Measurements from ENCODE around the gene LMX1A. TPM values are rescaled to one million over a fixed set of nuclear protein-coding genes. Genes with fewer than 3 reads are reported as not detected.

LMX1A gene
- total and polyA plus RNA-seq, 12 donors = 0.08 TPM; not detected in 11

- DNase-seq = no peak
- Histone ChIP-seq H3K27me3 (no peaks in the 10 kb centered on the region), H3K4me3 (no peak overlapping the region), H3K36me3 (replicated peaks in 1 of 2) (no peaks in the 10 kb centered on the region), H3K9me3 (replicated peaks in 1 of 3) (no peaks in the 10 kb centered on the region), H3K27ac (no peak overlapping the region), H3K4me1 (replicated peaks in 1 of 2) (no peaks in the 10 kb centered on the region)
- 73 to 84% (median 75%) methylated on average over 4 to 5 of the region's 5 CpGs for WGBS, 4 donors
- TF ChIP-seq CTCF (IDR thresholded peaks at IDR 0.05) = no peak
- no peak for TF ChIP-seq POLR2A (IDR thresholded peaks at IDR 0.05)
- intact Hi-C loops (cut with DNase I) = no loop called here
Observed at GRCh38 chr1:165222580-165222979, 133.9 kb downstream of the LMX1A start.

GRCh38 chr1:165218731-165219130 is 137.8 kb downstream of the LMX1A start:
- no peak overlapping the region for H3K4me3 ChIP-seq
- no peak for DNase-seq
- H3K9me3 ChIP-seq (replicated peaks in 1 of 3) = no peaks in the 10 kb centered on the region
- no peak for TF ChIP-seq POLR2A (IDR thresholded peaks at IDR 0.05)
- TF ChIP-seq CTCF (IDR thresholded peaks at IDR 0.05) = no peak
- no peaks in the 10 kb centered on the region for H3K27me3 ChIP-seq
- intact Hi-C loops (cut with DNase I) = no loop called here
- H3K36me3 ChIP-seq (replicated peaks in 1 of 2) = no peaks in the 10 kb centered on the region
- no peak overlapping the region for H3K27ac ChIP-seq
- 17 to 27% (median 20%) methylated on average over 6 of the region's 6 CpGs for WGBS, 4 donors
- H3K4me1 ChIP-seq (replicated peaks in 1 of 2) = no peaks in the 10 kb centered on the region

GRCh38 chr1:165217958-165218357 is 138.6 kb downstream of the LMX1A start:
- 12 to 27% (median 20%) methylated on average over 1 of the region's 1 CpG for WGBS, 4 donors

GRCh38 chr1:165216254-165216653 is 140.3 kb downstream of the LMX1A start:
- Histone ChIP-seq H3K9me3 (replicated peaks in 1 of 3) (no peaks in the 10 kb centered on the region), H3K4me3 (no peak overlapping the region), H3K27ac (no peak overlapping the region), H3K36me3 (replicated peaks in 1 of 2) (no peaks in the 10 kb centered on the region), H3K27me3 (no peaks in the 10 kb centered on the region), H3K4me1 (replicated peaks in 1 of 2) (no peaks in the 10 kb centered on the region)
- intact Hi-C loops (cut with DNase I) = no loop called here
- no peak for TF ChIP-seq CTCF (IDR thresholded peaks at IDR 0.05)
- TF ChIP-seq POLR2A (IDR thresholded peaks at IDR 0.05) = no peak
- no peak for DNase-seq

More at GRCh38 chr1:165217958-165218357, 138.6 kb downstream of the LMX1A start:
- intact Hi-C loops (cut with DNase I) = no loop called here
- TF ChIP-seq POLR2A (IDR thresholded peaks at IDR 0.05) (no peak), CTCF (IDR thresholded peaks at IDR 0.05) (no peak)
- Histone ChIP-seq H3K36me3 (replicated peaks in 1 of 2) (no peaks in the 10 kb centered on the region), H3K4me3 (no peak overlapping the region), H3K27ac (no peak overlapping the region), H3K4me1 (replicated peaks in 1 of 2) (no peaks in the 10 kb centered on the region), H3K9me3 (replicated peaks in 1 of 3) (no peaks in the 10 kb centered on the region), H3K27me3 (no peaks in the 10 kb centered on the region)
- no peak for DNase-seq

All from adrenal gland (tissue), 12 donors.